Measurements from ENCODE around the gene KIAA1210.

Gene KIAA1210

GRCh38 chrX:119127650-119128049, at the start of gene KIAA1210:
Gene KIAA1210 (minus strand): TSS chrX:119127812. CDS start chrX:119123642, 4,170 bp downstream.
- in situ Hi-C loops (cut with HindIII; ENCODE audit: low pct_unique_long_range_greater_than_20kb, low sequenced_read_pairs) = no loop called here
- no peak for DNase-seq (ENCODE audit: low read depth in 1 of 2, low spot score in 1 of 2)
- TF ChIP-seq JUND (IDR thresholded peaks at IDR 0.05; ENCODE audit: low read depth) = no peak

GRCh38 chrX:119177278-119177677, 49.7 kb upstream of the KIAA1210 start:
- TF ChIP-seq JUND (IDR thresholded peaks at IDR 0.05; ENCODE audit: low read depth) = no peak
- in situ Hi-C loops (cut with HindIII; ENCODE audit: low pct_unique_long_range_greater_than_20kb, low sequenced_read_pairs) = no loop called here
- DNase-seq (ENCODE audit: low read depth in 1 of 2, low spot score in 1 of 2) = no peak

- no peak for DNase-seq (ENCODE audit: low read depth in 1 of 2, low spot score in 1 of 2)
- in situ Hi-C loops (cut with HindIII; ENCODE audit: low pct_unique_long_range_greater_than_20kb, low sequenced_read_pairs) = no loop called here
- TF ChIP-seq JUND (IDR thresholded peaks at IDR 0.05; ENCODE audit: low read depth) = no peak
These were observed 47.3 kb upstream of the KIAA1210 start for GRCh38 chrX:119174900-119175299.

- in situ Hi-C loops (cut with HindIII; ENCODE audit: low pct_unique_long_range_greater_than_20kb, low sequenced_read_pairs) = no loop called here
- TF ChIP-seq JUND (IDR thresholded peaks at IDR 0.05; ENCODE audit: low read depth) = no peak
- DNase-seq (ENCODE audit: low read depth in 1 of 2, low spot score in 1 of 2) = no peak
These were observed 40.5 kb upstream of the KIAA1210 start for GRCh38 chrX:119168104-119168503.

GRCh38 chrX:119158226-119158625, 30.6 kb upstream of the KIAA1210 start:
- TF ChIP-seq JUND (IDR thresholded peaks at IDR 0.05; ENCODE audit: low read depth) = no peak
- DNase-seq (ENCODE audit: low read depth in 1 of 2, low spot score in 1 of 2) = no peak
- in situ Hi-C loops (cut with HindIII; ENCODE audit: low pct_unique_long_range_greater_than_20kb, low sequenced_read_pairs) = no loop called here

GRCh38 chrX:119156241-119156640, 28.6 kb upstream of the KIAA1210 start:
- in situ Hi-C loops (cut with HindIII; ENCODE audit: low pct_unique_long_range_greater_than_20kb, low sequenced_read_pairs) = no loop called here
- TF ChIP-seq JUND (IDR thresholded peaks at IDR 0.05; ENCODE audit: low read depth) = no peak
- DNase-seq (ENCODE audit: low read depth in 1 of 2, low spot score in 1 of 2) = no peak

GRCh38 chrX:119155416-119156035, 27.9 kb upstream of the KIAA1210 start:
- no peak for DNase-seq (ENCODE audit: low read depth in 1 of 2, low spot score in 1 of 2)
- in situ Hi-C loops (cut with HindIII; ENCODE audit: low pct_unique_long_range_greater_than_20kb, low sequenced_read_pairs) = no loop called here
- no peak for TF ChIP-seq JUND (IDR thresholded peaks at IDR 0.05; ENCODE audit: low read depth)

- in situ Hi-C loops (cut with HindIII; ENCODE audit: low pct_unique_long_range_greater_than_20kb, low sequenced_read_pairs) = no loop called here
- no peak for DNase-seq (ENCODE audit: low read depth in 1 of 2, low spot score in 1 of 2)
- no peak for TF ChIP-seq JUND (IDR thresholded peaks at IDR 0.05; ENCODE audit: low read depth)
These were observed 23.4 kb upstream of the KIAA1210 start for GRCh38 chrX:119151051-119151380.

- in situ Hi-C loops (cut with HindIII; ENCODE audit: low pct_unique_long_range_greater_than_20kb, low sequenced_read_pairs) = no loop called here
- no peak for TF ChIP-seq JUND (IDR thresholded peaks at IDR 0.05; ENCODE audit: low read depth)
- DNase-seq (ENCODE audit: low read depth in 1 of 2, low spot score in 1 of 2) = no peak
These were observed 22.8 kb upstream of the KIAA1210 start for GRCh38 chrX:119150163-119151050.

- DNase-seq (ENCODE audit: low read depth in 1 of 2, low spot score in 1 of 2) = no peak
- in situ Hi-C loops (cut with HindIII; ENCODE audit: low pct_unique_long_range_greater_than_20kb, low sequenced_read_pairs) = no loop called here
- no peak for TF ChIP-seq JUND (IDR thresholded peaks at IDR 0.05; ENCODE audit: low read depth)
These were observed 19.9 kb upstream of the KIAA1210 start for GRCh38 chrX:119147486-119147885.

- DNase-seq (ENCODE audit: low read depth in 1 of 2, low spot score in 1 of 2) = peak in 1 of 2 experiments; percentile 35
- TF ChIP-seq JUND (IDR thresholded peaks at IDR 0.05; ENCODE audit: low read depth) = no peak
- in situ Hi-C loops (cut with HindIII; ENCODE audit: low pct_unique_long_range_greater_than_20kb, low sequenced_read_pairs) = no loop called here
These were observed 17.6 kb upstream of the KIAA1210 start for GRCh38 chrX:119145241-119145653.

- DNase-seq (ENCODE audit: low read depth in 1 of 2, low spot score in 1 of 2) = no peak
- in situ Hi-C loops (cut with HindIII; ENCODE audit: low pct_unique_long_range_greater_than_20kb, low sequenced_read_pairs) = no loop called here
- no peak for TF ChIP-seq JUND (IDR thresholded peaks at IDR 0.05; ENCODE audit: low read depth)
These were observed 6.9 kb upstream of the KIAA1210 start for GRCh38 chrX:119134466-119134865.

GRCh38 chrX:119132961-119133360, 5.3 kb upstream of the KIAA1210 start:
- DNase-seq (ENCODE audit: low read depth in 1 of 2, low spot score in 1 of 2) = no peak
- in situ Hi-C loops (cut with HindIII; ENCODE audit: low pct_unique_long_range_greater_than_20kb, low sequenced_read_pairs) = no loop called here
- no peak for TF ChIP-seq JUND (IDR thresholded peaks at IDR 0.05; ENCODE audit: low read depth)

Data from T47D (cell line).